ENCODE measurements around the gene SAT2. TPM values are rescaled to one million over a fixed set of nuclear protein-coding genes. Genes with fewer than 3 reads are reported as not detected.
A peak's percentile ranks its signal among the peaks of the same experiment; 100 is the strongest.

The SAT2 gene
- total and polyA plus RNA-seq, 10 of the 15 experiments (the other 5 are each of a cell fraction or from before 2014, with no cell fraction given): 14.6 to 44.0 (median 27.9) TPM

DNA sequence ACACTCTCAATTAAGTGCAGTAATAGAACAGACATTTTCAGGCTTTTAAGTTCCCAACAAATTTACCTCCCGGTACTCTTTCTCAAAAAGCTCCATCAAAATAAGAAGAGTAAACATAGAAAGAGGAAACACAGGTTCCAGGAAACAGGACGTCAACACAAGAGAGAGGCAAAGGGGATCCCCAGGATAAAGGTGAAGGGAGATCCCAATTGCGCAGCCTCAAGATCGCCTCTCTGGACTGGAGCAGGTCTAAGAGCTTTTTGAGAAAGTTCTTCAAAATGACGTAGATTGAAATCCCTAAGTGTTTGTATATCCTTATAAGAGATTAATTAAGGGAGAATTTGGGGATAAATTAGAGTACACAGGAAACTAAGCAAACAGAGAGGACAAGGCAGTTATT is 9.0 kb downstream of the SAT2 start (continued):
- TF ChIP-seq, protein P1, sequence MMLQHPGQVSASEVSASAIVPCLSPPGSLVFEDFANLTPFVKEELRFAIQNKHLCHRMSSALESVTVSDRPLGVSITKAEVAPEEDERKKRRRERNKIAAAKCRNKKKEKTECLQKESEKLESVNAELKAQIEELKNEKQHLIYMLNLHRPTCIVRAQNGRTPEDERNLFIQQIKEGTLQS (IDR thresholded peaks at IDR 0.05; ENCODE audit: borderline replicate concordance, extremely low read depth, low read depth, low read length): no peak

DNA sequence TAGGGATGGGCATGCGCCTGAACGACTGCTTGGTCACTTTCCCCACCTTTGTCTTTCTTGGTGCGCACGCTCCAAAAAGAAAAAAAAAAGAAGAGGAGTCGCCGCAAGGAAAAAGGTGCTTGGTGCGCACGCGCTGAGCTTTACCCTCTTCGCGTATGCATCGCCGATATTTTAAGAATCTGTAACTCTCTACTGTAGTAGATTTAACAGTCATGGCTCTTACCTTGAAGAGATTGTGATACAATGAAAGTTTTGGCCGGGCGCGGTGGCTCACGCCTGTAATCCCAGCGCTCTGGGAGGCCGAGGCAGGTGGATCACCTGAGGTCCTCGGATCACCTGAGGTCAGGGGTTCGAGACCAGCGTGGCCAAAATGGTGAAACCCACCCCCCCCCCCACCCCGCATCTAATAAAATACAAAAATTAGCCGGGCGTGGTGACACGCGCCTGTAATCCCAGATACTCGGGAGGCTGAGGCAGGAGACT is 12.3 kb downstream of the SAT2 start:
- Histone ChIP-seq H3K36me3 (ENCODE audit: control insufficient read depth in 2 of 2, insufficient read depth in 2 of 2, low read length in 1 of 2) (peaks cover 0 to 1% of the 10 kb centered on the region in 2 experiments; a peak in 1 of 4 replicates), H3K27ac (ENCODE audit: control insufficient read depth, insufficient read depth) (peak overlapping the region; percentile 16), H4K20me1 (ENCODE audit: control insufficient read depth, insufficient read depth) (no peaks in the 10 kb centered on the region; the same call in 1 of the 2 replicates), H3K79me2 (ENCODE audit: control insufficient read depth, insufficient read depth, low read length) (peaks cover 29% of the 10 kb centered on the region), H3K9me3 (replicated peaks; ENCODE audit: control insufficient read depth, insufficient read depth, low read length) (no peaks in the 10 kb centered on the region), H3K4me1 (ENCODE audit: control insufficient read depth, insufficient read depth, low read length) (peaks cover 4% of the 10 kb centered on the region; the same call in 1 of the 2 replicates), H3K4me3 (peak overlapping the region; percentile 61; the same call in 1 of the 2 replicates), H3K9ac (ENCODE audit: control insufficient read depth, insufficient read depth, low read length) (peak overlapping the region; percentile 6; the same call in 1 of the 2 replicates), H3K4me2 (ENCODE audit: control insufficient read depth, insufficient read depth) (peak overlapping the region; percentile 28), H2AFZ (ENCODE audit: control insufficient read depth, low read depth, low read length) (peak overlapping the region; percentile 25), H3K27me3 (replicated peaks in 1 of 2; ENCODE audit: control insufficient read depth in 2 of 2, insufficient read depth in 2 of 2, low read length in 1 of 2) (no peaks in the 10 kb centered on the region)
- in situ Hi-C loops (cut with MboI) (no loop called here), intact Hi-C loops (cut with micrococcal nuclease; ENCODE audit: unreplicated experiment) (loop anchor here (5.0 kb wide), 1 partner anchor 33 kb away; the partner anchor contains the start of gene MPDU1)
- ChIA-PET POLR2A (interaction anchor here (0.6 to 3.6 kb wide), 13 partner anchors 12 to 279 kb away, joined by 3 to 35 read pairs (median 3); partner anchors contain the start of genes ACAP1, ATP1B2, CD68 and MPDU1), CTCF (interaction anchor here (0.6 to 2.8 kb wide), 14 partner anchors 8 to 375 kb away, joined by 3 to 22 read pairs (median 4); partner anchors contain the start of genes SAT2, TP53 and WRAP53), RAD21 (ENCODE audit: unreplicated experiment) (interaction anchor here (1.2 to 2.4 kb wide), 5 partner anchors 12 to 179 kb away, joined by 3 to 21 read pairs (median 9); partner anchors contain the start of genes CD68, MPDU1, SAT2 and TMEM102), SMC1A (ENCODE audit: uncharacterized antibody, unreplicated experiment) (interaction anchor here (1.0 kb wide), 1 partner anchor 12 kb away, joined by 5 read pairs; the partner anchor contains the start of gene SAT2)
- DNase-seq (ENCODE audit: low read depth, low spot score) (no peak), FAIRE-seq (no peak), ATAC-seq (no peak)
- BruUV-seq (replicated peaks): no TSS peak
- WGBS (ENCODE audit: insufficient coverage, insufficient replicate concordance, low lambda C conversion rate, missing lambda C conversion rate): 5% methylated on average over 27 of the region's 28 CpGs
- TF ChIP-seq PAX5 (IDR thresholded peaks at IDR 0.05; ENCODE audit: borderline replicate concordance, low read depth, low read length) (no peak), HCFC1 (IDR thresholded peaks at IDR 0.05; ENCODE audit: low read length) (no peak), ZNF384 (IDR thresholded peaks at IDR 0.05; ENCODE audit: borderline replicate concordance, low read depth, low read length) (peak; percentile 99), SMARCA5 (IDR thresholded peaks at IDR 0.05) (0 out of 2 replicates have a peak, but pooled peaks have one; percentile 19), NFIC (IDR thresholded peaks at IDR 0.05; ENCODE audit: low read depth, low read length) (no peak), TBL1XR1 (IDR thresholded peaks at IDR 0.05; ENCODE audit: low read depth, low read length) (no peak), POLR2AphosphoS5 (IDR thresholded peaks at IDR 0.05; ENCODE audit: low read length) (peak; percentile 37; the same call in 1 of the 2 replicates), RB1 (IDR thresholded peaks at IDR 0.05; ENCODE audit: borderline replicate concordance) (peak; percentile 19; the same call in 1 of the 2 replicates), KAT2A (conservative IDR thresholded peaks at IDR 0.05; ENCODE audit: control insufficient read depth, low read depth, low read length) (no peak), SP1 (IDR thresholded peaks at IDR 0.05; ENCODE audit: low read depth, low read length) (no peak), RAD51 (IDR thresholded peaks at IDR 0.05) (no peak), FOS (IDR thresholded peaks at IDR 0.05; ENCODE audit: borderline replicate concordance, extremely low read depth, insufficient read length) (no peak), TCF7 (IDR thresholded peaks at IDR 0.05; ENCODE audit: borderline replicate concordance) (no peak), TARDBP (IDR thresholded peaks at IDR 0.05; ENCODE audit: borderline replicate concordance) (no peak)
- TF ChIP-seq, protein P2, sequence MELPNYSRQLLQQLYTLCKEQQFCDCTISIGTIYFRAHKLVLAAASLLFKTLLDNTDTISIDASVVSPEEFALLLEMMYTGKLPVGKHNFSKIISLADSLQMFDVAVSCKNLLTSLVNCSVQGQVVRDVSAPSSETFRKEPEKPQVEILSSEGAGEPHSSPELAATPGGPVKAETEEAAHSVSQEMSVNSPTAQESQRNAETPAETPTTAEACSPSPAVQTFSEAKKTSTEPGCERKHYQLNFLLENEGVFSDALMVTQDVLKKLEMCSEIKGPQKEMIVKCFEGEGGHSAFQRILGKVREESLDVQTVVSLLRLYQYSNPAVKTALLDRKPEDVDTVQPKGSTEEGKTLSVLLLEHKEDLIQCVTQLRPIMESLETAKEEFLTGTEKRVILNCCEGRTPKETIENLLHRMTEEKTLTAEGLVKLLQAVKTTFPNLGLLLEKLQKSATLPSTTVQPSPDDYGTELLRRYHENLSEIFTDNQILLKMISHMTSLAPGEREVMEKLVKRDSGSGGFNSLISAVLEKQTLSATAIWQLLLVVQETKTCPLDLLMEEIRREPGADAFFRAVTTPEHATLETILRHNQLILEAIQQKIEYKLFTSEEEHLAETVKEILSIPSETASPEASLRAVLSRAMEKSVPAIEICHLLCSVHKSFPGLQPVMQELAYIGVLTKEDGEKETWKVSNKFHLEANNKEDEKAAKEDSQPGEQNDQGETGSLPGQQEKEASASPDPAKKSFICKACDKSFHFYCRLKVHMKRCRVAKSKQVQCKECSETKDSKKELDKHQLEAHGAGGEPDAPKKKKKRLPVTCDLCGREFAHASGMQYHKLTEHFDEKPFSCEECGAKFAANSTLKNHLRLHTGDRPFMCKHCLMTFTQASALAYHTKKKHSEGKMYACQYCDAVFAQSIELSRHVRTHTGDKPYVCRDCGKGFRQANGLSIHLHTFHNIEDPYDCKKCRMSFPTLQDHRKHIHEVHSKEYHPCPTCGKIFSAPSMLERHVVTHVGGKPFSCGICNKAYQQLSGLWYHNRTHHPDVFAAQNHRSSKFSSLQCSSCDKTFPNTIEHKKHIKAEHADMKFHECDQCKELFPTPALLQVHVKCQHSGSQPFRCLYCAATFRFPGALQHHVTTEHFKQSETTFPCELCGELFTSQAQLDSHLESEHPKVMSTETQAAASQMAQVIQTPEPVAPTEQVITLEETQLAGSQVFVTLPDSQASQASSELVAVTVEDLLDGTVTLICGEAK (IDR thresholded peaks at IDR 0.05; ENCODE audit: borderline replicate concordance): no peak
- TF ChIP-seq, protein P3, sequence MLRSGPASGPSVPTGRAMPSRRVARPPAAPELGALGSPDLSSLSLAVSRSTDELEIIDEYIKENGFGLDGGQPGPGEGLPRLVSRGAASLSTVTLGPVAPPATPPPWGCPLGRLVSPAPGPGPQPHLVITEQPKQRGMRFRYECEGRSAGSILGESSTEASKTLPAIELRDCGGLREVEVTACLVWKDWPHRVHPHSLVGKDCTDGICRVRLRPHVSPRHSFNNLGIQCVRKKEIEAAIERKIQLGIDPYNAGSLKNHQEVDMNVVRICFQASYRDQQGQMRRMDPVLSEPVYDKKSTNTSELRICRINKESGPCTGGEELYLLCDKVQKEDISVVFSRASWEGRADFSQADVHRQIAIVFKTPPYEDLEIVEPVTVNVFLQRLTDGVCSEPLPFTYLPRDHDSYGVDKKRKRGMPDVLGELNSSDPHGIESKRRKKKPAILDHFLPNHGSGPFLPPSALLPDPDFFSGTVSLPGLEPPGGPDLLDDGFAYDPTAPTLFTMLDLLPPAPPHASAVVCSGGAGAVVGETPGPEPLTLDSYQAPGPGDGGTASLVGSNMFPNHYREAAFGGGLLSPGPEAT (IDR thresholded peaks at IDR 0.05; ENCODE audit: low read depth): 0 out of 2 replicates have a peak, but pooled peaks have one; percentile 40

Measured in GM12878 (cell line).